Osteocyte (in vitro differentiated cells): ENCODE measurements around the gene CASP4. TPM values are rescaled to one million over a fixed set of nuclear protein-coding genes. Genes with fewer than 3 reads are reported as not detected.
A peak's percentile ranks its signal among the peaks of the same experiment; 100 is the strongest.

Experiments used
- DNase-seq: peaks from one replicate; pipeline ENCODE4 v3.0.0; 2021; ENCODE audit warnings: mixed read lengths; ENCODE audit not compliant: unreplicated experiment; ENCODE audit errors: extremely low spot score
- H3K27ac Mint-ChIP-seq: one replicate; pipeline ENCODE4 v1.8.0; 2021; ENCODE audit warnings: mild to moderate bottlenecking, mixed read lengths; ENCODE audit not compliant: unreplicated experiment
- H3K27me3 Mint-ChIP-seq: one replicate; pipeline ENCODE4 v1.8.0; 2021; ENCODE audit warnings: mixed read lengths; ENCODE audit not compliant: unreplicated experiment
- H3K36me3 Mint-ChIP-seq: one replicate; pipeline ENCODE4 v1.8.0; 2021; ENCODE audit warnings: mixed read lengths; ENCODE audit not compliant: unreplicated experiment
- H3K4me1 Mint-ChIP-seq: one replicate; pipeline ENCODE4 v1.8.0; 2021; ENCODE audit warnings: mixed read lengths; ENCODE audit not compliant: unreplicated experiment
- H3K4me3 Mint-ChIP-seq: one replicate; pipeline ENCODE4 v1.8.0; 2021; ENCODE audit warnings: mild to moderate bottlenecking, moderate library complexity, mixed read lengths; ENCODE audit not compliant: unreplicated experiment
- H3K9me3 Mint-ChIP-seq: one replicate; pipeline ENCODE4 v1.8.0; 2021; ENCODE audit warnings: mixed read lengths; ENCODE audit not compliant: unreplicated experiment
- total RNA-seq: library from RNA; stranded (reverse); gene quantifications from 2 replicates; pipeline ENCODE4 v1.2.1, GENCODE V29; 2021
- TF ChIP-seq, protein P1 (sequence below): fragments of 200-600 bp; sonication (generic); IDR thresholded peaks from 2 replicates; pipeline ENCODE4 v1.5.0; 2021; ENCODE audit warnings: antibody characterized with exemption, mild to moderate bottlenecking, moderate library complexity

Gene CASP4
- total RNA-seq, 1 donor from 2014 or later, result 25.1 TPM

DNA sequence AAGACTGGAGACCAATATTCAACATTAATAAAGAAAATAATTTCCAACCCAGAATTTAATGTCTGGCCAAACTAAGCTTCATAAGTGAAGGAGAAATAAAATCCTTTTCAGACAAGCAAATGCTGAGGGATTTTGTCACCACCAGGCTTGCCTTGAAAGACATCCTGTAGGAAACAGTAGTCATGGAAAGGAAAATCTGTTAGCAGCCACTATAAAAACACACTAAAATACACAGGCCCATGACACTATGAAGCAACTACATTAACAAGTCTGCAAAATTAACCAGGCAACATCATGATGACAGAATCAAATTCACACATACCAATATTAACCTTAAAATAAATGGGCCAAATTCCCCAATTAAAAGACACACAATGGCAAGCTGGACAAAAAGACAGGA is 2.4 kb upstream of the CASP4 start:
- Mint-ChIP-seq H3K36me3 (no peaks in the 10 kb centered on the region), H3K4me3 (no peak overlapping the region), H3K9me3 (peaks cover 10% of the 10 kb centered on the region), H3K27ac (no peak overlapping the region), H3K4me1 (peaks cover 21% of the 10 kb centered on the region), H3K27me3 (no peaks in the 10 kb centered on the region)
- TF ChIP-seq, protein P1, sequence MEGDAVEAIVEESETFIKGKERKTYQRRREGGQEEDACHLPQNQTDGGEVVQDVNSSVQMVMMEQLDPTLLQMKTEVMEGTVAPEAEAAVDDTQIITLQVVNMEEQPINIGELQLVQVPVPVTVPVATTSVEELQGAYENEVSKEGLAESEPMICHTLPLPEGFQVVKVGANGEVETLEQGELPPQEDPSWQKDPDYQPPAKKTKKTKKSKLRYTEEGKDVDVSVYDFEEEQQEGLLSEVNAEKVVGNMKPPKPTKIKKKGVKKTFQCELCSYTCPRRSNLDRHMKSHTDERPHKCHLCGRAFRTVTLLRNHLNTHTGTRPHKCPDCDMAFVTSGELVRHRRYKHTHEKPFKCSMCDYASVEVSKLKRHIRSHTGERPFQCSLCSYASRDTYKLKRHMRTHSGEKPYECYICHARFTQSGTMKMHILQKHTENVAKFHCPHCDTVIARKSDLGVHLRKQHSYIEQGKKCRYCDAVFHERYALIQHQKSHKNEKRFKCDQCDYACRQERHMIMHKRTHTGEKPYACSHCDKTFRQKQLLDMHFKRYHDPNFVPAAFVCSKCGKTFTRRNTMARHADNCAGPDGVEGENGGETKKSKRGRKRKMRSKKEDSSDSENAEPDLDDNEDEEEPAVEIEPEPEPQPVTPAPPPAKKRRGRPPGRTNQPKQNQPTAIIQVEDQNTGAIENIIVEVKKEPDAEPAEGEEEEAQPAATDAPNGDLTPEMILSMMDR, result no peak
- DNase-seq, result no peak

DNA sequence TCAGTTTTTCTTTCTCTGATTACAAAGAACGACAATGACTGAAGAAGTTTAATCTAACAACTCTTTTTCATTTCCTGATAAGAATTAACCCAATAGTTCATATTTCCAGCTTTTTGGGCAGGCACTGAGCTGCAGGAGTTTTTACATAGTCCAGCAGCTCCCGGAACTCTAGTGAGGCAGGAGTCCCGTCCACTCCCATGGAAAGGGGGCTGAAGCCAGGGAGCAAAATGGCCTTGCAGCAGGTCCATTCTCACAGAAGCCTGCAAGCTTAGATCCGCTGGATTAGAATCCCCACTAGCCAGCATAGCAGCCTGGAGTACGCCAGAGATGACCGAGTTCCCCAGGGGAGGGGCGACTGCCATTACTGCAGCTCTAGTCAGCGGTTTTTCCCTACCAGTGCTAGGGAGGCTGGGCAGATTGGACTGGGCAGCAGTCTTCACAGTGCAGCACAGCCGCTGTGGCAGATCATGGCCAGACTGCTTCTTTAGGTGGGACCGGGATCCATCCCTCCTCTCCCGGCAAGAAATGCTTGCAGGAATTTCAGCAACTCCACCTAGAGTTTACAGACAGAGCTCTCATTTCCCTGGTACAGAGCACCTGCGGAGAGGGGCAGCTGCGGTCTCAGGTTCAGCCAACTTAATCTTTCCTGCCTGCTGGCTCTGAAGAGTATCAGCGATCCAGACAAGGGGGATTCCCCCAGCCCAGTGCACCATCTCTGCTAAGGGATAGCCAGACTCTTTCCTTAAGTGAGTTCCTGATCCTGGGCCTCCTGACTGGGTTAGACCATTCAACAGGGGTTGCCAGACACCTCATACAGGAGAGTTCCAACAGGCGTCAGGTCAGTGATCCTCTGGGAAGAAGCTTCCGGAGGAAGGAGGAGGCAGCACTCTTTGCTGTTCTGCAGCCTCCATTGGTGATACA is 742 bp upstream of the CASP4 start:
- no peaks in the 10 kb centered on the region for H3K27me3 Mint-ChIP-seq
- peaks cover 21% of the 10 kb centered on the region for H3K4me1 Mint-ChIP-seq
- H3K27ac Mint-ChIP-seq, result peak overlapping the region; percentile 95
- peaks cover 10% of the 10 kb centered on the region for H3K9me3 Mint-ChIP-seq
- H3K4me3 Mint-ChIP-seq, result peak overlapping the region; percentile 83
- DNase-seq, result no peak
- H3K36me3 Mint-ChIP-seq, result no peaks in the 10 kb centered on the region
- TF ChIP-seq, protein P1, result no peak

DNA sequence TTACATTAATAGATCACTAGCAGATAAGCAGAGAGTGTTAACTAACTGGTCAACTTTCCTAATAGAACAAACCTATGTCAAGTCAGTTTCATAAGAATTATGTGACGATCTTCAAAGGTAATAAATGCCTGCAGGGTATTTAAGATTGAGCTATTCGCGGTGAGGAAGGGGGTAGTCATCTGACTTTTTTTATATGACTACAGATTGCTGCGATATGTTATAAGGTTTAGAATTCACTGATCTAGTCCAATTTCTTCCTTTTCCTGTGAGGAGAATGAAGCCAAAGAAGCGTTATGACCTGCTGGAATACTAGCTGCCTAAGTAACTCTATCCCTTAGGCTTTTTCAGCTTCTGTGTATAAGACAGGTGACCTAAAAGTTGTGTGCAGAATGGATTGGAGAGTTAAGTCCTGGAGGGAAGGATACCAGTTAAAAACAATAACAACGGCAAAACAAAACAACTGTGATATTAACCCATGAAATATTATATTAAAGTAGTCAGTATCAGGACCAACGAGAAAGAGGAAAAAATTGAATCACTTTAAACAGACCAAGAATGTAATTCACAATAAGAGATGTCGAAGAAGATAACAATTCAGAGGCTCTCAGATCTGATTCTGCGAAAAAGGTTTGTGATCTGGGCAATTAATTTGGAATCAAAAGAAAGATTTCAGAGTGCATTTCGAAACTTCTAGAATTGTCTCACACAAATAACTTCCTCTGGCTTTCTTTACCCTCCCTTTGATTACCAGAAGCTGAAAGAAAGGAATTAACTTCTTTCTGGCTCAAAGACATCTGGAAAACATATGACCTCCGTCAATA is 630 bp downstream of the CASP4 start:
- peaks cover 1% of the 10 kb centered on the region for H3K9me3 Mint-ChIP-seq
- peak overlapping the region; percentile 83 for H3K4me3 Mint-ChIP-seq
- no peak for DNase-seq
- no peaks in the 10 kb centered on the region for H3K36me3 Mint-ChIP-seq
- TF ChIP-seq, protein P1, result no peak
- H3K4me1 Mint-ChIP-seq, result peaks cover 21% of the 10 kb centered on the region
- peak overlapping the region; percentile 95 for H3K27ac Mint-ChIP-seq
- H3K27me3 Mint-ChIP-seq, result no peaks in the 10 kb centered on the region

DNA sequence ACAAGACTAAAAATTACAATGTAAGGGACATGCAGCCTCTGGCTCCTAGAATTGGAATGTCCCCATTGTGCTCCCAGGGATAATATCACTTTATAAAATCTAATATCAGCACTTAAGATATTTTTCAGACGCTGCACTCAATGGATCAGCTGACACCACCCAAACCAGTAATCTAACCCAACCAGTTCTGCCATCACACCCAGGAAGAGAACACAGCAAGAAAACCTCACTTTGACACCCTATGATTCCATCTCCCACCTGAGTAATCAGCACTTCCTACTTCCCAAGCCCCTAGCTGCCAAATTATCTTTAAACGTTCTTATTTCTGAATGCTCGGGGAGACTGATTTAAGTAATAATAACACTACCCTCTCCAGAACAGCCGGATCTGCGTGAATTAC is 2.6 kb downstream of the CASP4 start:
- no peaks in the 10 kb centered on the region for H3K27me3 Mint-ChIP-seq
- no peak for DNase-seq
- H3K27ac Mint-ChIP-seq, result no peak overlapping the region
- H3K9me3 Mint-ChIP-seq, result peaks cover 5% of the 10 kb centered on the region
- H3K4me3 Mint-ChIP-seq, result no peak overlapping the region
- peaks cover 21% of the 10 kb centered on the region for H3K4me1 Mint-ChIP-seq
- H3K36me3 Mint-ChIP-seq, result no peaks in the 10 kb centered on the region
- TF ChIP-seq, protein P1, result no peak

DNA sequence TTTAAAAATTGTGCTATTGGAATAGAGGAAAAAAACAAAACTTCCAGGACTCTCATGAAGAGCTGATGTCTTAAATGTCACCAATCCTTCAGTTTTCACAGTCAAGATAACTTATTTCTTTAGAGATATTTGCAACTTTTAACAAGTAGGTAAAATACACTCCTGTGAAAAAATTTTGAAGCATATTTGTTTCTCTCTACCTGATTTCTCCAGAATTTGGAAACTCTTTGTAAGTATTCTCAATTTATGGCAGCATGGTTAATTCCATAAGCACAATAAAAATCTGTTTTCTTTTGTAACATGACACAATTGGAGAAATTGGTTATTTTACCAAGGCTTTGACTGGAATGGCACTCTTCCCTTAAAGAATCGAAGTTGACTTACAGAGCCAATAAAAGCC is 4.1 kb downstream of the CASP4 start:
- DNase-seq, result no peak
- no peak overlapping the region for H3K27ac Mint-ChIP-seq
- H3K36me3 Mint-ChIP-seq, result no peaks in the 10 kb centered on the region

More for the DNA sequence above, 4.1 kb downstream of the CASP4 start:
- peaks cover 21% of the 10 kb centered on the region for H3K4me1 Mint-ChIP-seq
- H3K27me3 Mint-ChIP-seq, result no peaks in the 10 kb centered on the region
- no peak overlapping the region for H3K4me3 Mint-ChIP-seq
- TF ChIP-seq, protein P1, result no peak
- peaks cover 5% of the 10 kb centered on the region for H3K9me3 Mint-ChIP-seq
